Activated naive CD4-positive, alpha-beta T cell treated with anti-CD3 and anti-CD28 coated beads, Interleukin-2, amount 50 U/mL, for 72 hours (primary cell): Measurements from ENCODE around the gene CALML3. TPM values are rescaled to one million over a fixed set of nuclear protein-coding genes. Genes with fewer than 3 reads are reported as not detected.

Source experiments
- ATAC-seq, 2 donors: fragments of 150-1000 bp; cut with Tn5 transposase; 2 replicates each; pipeline ENCODE4 v1.10.0; 2021; ENCODE audit warnings: mild to moderate bottlenecking in 2 of 2, moderate library complexity in 2 of 2
- DNase-seq, 2 donors: peaks; one replicate each; pipeline ENCODE4 v3.0.0; 2021 to 2022; ENCODE audit warnings: low spot score in 2 of 2
- H3K27ac Mint-ChIP-seq, 2 donors: one replicate each; pipeline ENCODE4 v1.8.0; 2022; ENCODE audit warnings: mild to moderate bottlenecking in 2 of 2, mixed read lengths in 2 of 2
- H3K36me3 Mint-ChIP-seq, 2 donors: one replicate each; pipeline ENCODE4 v1.8.0; 2022; ENCODE audit warnings: mixed read lengths in 2 of 2
- H3K9me3 Mint-ChIP-seq, 2 donors: one replicate each; pipeline ENCODE4 v1.8.0; 2022; ENCODE audit warnings: mixed read lengths in 2 of 2
- total RNA-seq, 2 donors: library from RNA; stranded (reverse); gene quantifications; one replicate each; pipeline ENCODE4 v1.2.3, GENCODE V29; 2022

Gene CALML3
- total RNA-seq, 2 donors from 2014 or later = not detected

- ATAC-seq = no peak
- Mint-ChIP-seq H3K36me3 (no peaks in the 10 kb centered on the region), H3K9me3 (no peaks in the 10 kb centered on the region), H3K27ac (peak overlapping the region in 1 of 2 donors; percentile 38)
- DNase-seq = peak in 1 of 2 donors; percentile 52
Observed at GRCh38 chr10:5575482-5576153, 50.9 kb downstream of the CALML3 start.

GRCh38 chr10:5576154-5576748 is 51.5 kb downstream of the CALML3 start:
- Mint-ChIP-seq H3K27ac (peak overlapping the region; percentile 38 to 46), H3K36me3 (no peaks in the 10 kb centered on the region), H3K9me3 (no peaks in the 10 kb centered on the region)
- ATAC-seq (no peak), DNase-seq (no peak)

Other genes starting within 250 kb of the CALML3 start
- not detected for gene UCN3, start 160.0 kb upstream of the CALML3 start, total RNA-seq
- gene TUBAL3, start 120.1 kb upstream of the CALML3 start, total RNA-seq = not detected
- gene NET1, start 112.4 kb upstream of the CALML3 start, total RNA-seq = 10 to 100 TPM; 19.5 to 33.4 TPM
- not detected for gene CALML5, start 25.4 kb upstream of the CALML3 start, total RNA-seq
- 10 to 100 TPM in 1 of 2 donors, under 1 TPM in 1; 0.41 to 14.3 TPM for gene ASB13, start 141.6 kb downstream of the CALML3 start, total RNA-seq
- gene TASOR2, start 159.9 kb downstream of the CALML3 start, total RNA-seq = 10 to 100 TPM; 44.9 to 54.9 TPM